HCT116 (cell line): ENCODE measurements around the gene SHISA8. TPM values are rescaled to one million over a fixed set of nuclear protein-coding genes. Genes with fewer than 3 reads are reported as not detected.

Source experiments
- ATAC-seq: fragments of 200-7000 bp; cut with Tn5 transposase; 2 replicates; pipeline ENCODE4 v1.9.1; 2020; ENCODE audit warnings: mild to moderate bottlenecking, moderate library complexity
- BruUV-seq: library from RNA; stranded (reverse); fragments of 400-500 nt; replicated peaks from 2 replicates; lab custom pipeline; 2021; lab: Mats Ljungman, UMichigan
- CTCF ChIA-PET: fragments of 300-600 bp; sonication (Branson Sonifier 250); formaldehyde crosslinking; loops from one replicate; lab custom pipeline; 2021; ENCODE audit warnings: antibody characterized with exemption; lab: Charles Lee
- POLR2A ChIA-PET: fragments of 300-600, 350-600 bp; sonication (Branson Sonifier 250); formaldehyde crosslinking; loops from one replicate; lab custom pipeline; 2021; ENCODE audit warnings: antibody characterized with exemption; lab: Charles Lee
- RAD21 ChIA-PET, 2 experiments: fragments of 300-600 bp; sonication (Branson Sonifier 250); formaldehyde crosslinking; loops; one replicate each; lab custom pipeline; 2023; ENCODE audit warnings: low total read pairs in 2 of 2; ENCODE audit not compliant: uncharacterized antibody in 2 of 2, unreplicated experiment in 2 of 2, low non-redundant PET in 1 of 2; lab: Charles Lee
- DNase-seq: peaks from one replicate; pipeline ENCODE4 v3.0.0-alpha.2; 2010; ENCODE audit warnings: low read depth, low spot score
- H2AFZ ChIP-seq: fragments of 200-600 bp; shearing (Covaris generic), sonication (generic); 2 replicates; pipeline ENCODE4 v1.6.1; 2017; ENCODE audit warnings: low read depth, mixed run types, mixed read lengths, antibody characterized with exemption, low read length; ENCODE audit not compliant: poor library complexity, severe bottlenecking
- H3K27ac ChIP-seq: 2 replicates; pipeline ENCODE4 v1.5.1; 2012; ENCODE audit warnings: low read depth, low read length
- H3K27me3 ChIP-seq: fragments of 200-600 bp; sonication (generic); 2 replicates; pipeline ENCODE4 v1.6.1; 2016; ENCODE audit warnings: mixed run types, low read length, mixed read lengths; ENCODE audit not compliant: insufficient read depth
- H3K36me3 ChIP-seq, 2 experiments: fragments of 200-500 bp in 1 of 2; fragments of 200-600 bp in 1 of 2; sonication (Bioruptor generic) in 1 of 2; sonication (generic) in 1 of 2; 2 replicates each; pipeline versions ENCODE4 v1.5.1 to v1.6.1; 2014 to 2016; ENCODE audit warnings: low read length in 2 of 2, inconsistent platforms in 1 of 2, mixed read lengths in 1 of 2, mixed run types in 1 of 2; ENCODE audit not compliant: insufficient read depth in 2 of 2, control insufficient read depth in 1 of 2
- H3K4me1 ChIP-seq, 2 experiments: fragments of 200-600 bp in 1 of 2; sonication (generic) in 1 of 2; 2 replicates each; pipeline versions ENCODE4 v1.5.1 to v1.6.1; 2012 to 2017; ENCODE audit warnings: low read length in 2 of 2, inconsistent platforms in 1 of 2, mild to moderate bottlenecking in 1 of 2, mixed read lengths in 1 of 2, mixed run types in 1 of 2, moderate library complexity in 1 of 2; ENCODE audit not compliant: insufficient read depth in 2 of 2, control insufficient read depth in 1 of 2
- H3K4me2 ChIP-seq: fragments of 200-600 bp; sonication (generic); 2 replicates; pipeline ENCODE4 v1.6.1; 2017; ENCODE audit warnings: mixed run types, low read length, mixed read lengths
- H3K4me3 ChIP-seq, 2 experiments: fragments of 200-600 bp in 1 of 2; sonication (generic) in 1 of 2; replicated peaks in 1 of 2; 2 replicates each; pipeline ENCODE4 v1.5.1; 2011 to 2016; ENCODE audit warnings: low read length in 2 of 2, control low read depth in 1 of 2, low read depth in 1 of 2, mild to moderate bottlenecking in 1 of 2, mixed read lengths in 1 of 2, mixed run types in 1 of 2
- H3K79me2 ChIP-seq: fragments of 200-600 bp; sonication (generic); 2 replicates; pipeline ENCODE4 v1.6.1; 2017; ENCODE audit warnings: mild to moderate bottlenecking, mixed run types, low read length, moderate library complexity, mixed read lengths; ENCODE audit not compliant: insufficient read depth
- H3K9ac ChIP-seq: fragments of 200-600 bp; sonication (generic); 2 replicates; pipeline ENCODE4 v1.6.1; 2016; ENCODE audit warnings: low read length, mixed read lengths
- H3K9me2 ChIP-seq: fragments of 200-600 bp; sonication (generic), shearing (Covaris generic); 2 replicates; pipeline ENCODE4 v1.6.1; 2017; ENCODE audit warnings: mixed run types, mild to moderate bottlenecking, moderate library complexity; ENCODE audit not compliant: insufficient read depth
- H3K9me3 ChIP-seq, 2 experiments: fragments of 200-500 bp in 1 of 2; fragments of 200-600 bp in 1 of 2; sonication (Bioruptor generic) in 1 of 2; sonication (generic) in 1 of 2; 2 replicates each; pipeline ENCODE4 v1.6.1; 2014 to 2017; ENCODE audit warnings: low read length in 2 of 2, mixed read lengths in 2 of 2, inconsistent platforms in 1 of 2, low read depth in 1 of 2, mild to moderate bottlenecking in 1 of 2, mixed run types in 1 of 2, moderate library complexity in 1 of 2; ENCODE audit not compliant: control insufficient read depth in 1 of 2, insufficient read depth in 1 of 2
- H4K20me1 ChIP-seq: fragments of 200-600 bp; sonication (generic), shearing (Covaris generic); 2 replicates; pipeline ENCODE4 v1.6.1; 2017; ENCODE audit warnings: mixed run types, mild to moderate bottlenecking, moderate library complexity; ENCODE audit not compliant: insufficient read depth
- CBX3 ChIP-seq: IDR thresholded peaks from 2 replicates; pipeline ENCODE4 v1.6.1; 2012; ENCODE audit warnings: low read depth
- CEBPB ChIP-seq: IDR thresholded peaks from 2 replicates; pipeline ENCODE4 v1.6.1; 2012; ENCODE audit warnings: low read depth
- EGR1 ChIP-seq: IDR thresholded peaks from 2 replicates; pipeline ENCODE4 v1.6.1; 2012; ENCODE audit warnings: low read depth
- ELF1 ChIP-seq: IDR thresholded peaks from 2 replicates; pipeline ENCODE4 v1.6.1; 2012; ENCODE audit warnings: low read depth, borderline replicate concordance
- EZH2 ChIP-seq: fragments of 200-600 bp; sonication (generic); IDR thresholded peaks from 2 replicates; pipeline ENCODE4 v1.6.1; 2017; ENCODE audit warnings: antibody characterized with exemption, mixed run types
- EZH2phosphoT487 ChIP-seq: fragments of 200-600 bp; IDR thresholded peaks from 2 replicates; pipeline ENCODE4 v1.6.1; 2018; ENCODE audit warnings: antibody characterized with exemption, borderline replicate concordance
- FOSL1 ChIP-seq: IDR thresholded peaks from 2 replicates; pipeline ENCODE4 v1.6.1; 2012; ENCODE audit warnings: low read depth
- MAX ChIP-seq: IDR thresholded peaks from 2 replicates; pipeline ENCODE4 v1.6.1; 2012
- POLR2A ChIP-seq: IDR thresholded peaks from 2 replicates; pipeline ENCODE4 v1.7.0; 2011; ENCODE audit warnings: borderline replicate concordance; ENCODE audit not compliant: insufficient read depth, insufficient read length; ENCODE audit errors: extremely low read depth
- POLR2AphosphoS5 ChIP-seq: IDR thresholded peaks from 2 replicates; pipeline ENCODE4 v1.6.1; 2011; ENCODE audit warnings: mild to moderate bottlenecking, low read depth, low read length, moderate library complexity
- RAD21 ChIP-seq: IDR thresholded peaks from 2 replicates; pipeline ENCODE4 v1.6.1; 2012; ENCODE audit warnings: low read depth, mild to moderate bottlenecking
- REST ChIP-seq: IDR thresholded peaks from 2 replicates; pipeline ENCODE4 v1.6.1; 2012; ENCODE audit warnings: low read depth
- SIN3A ChIP-seq: IDR thresholded peaks from 2 replicates; pipeline ENCODE4 v1.6.1; 2012; ENCODE audit warnings: low read depth
- SP1 ChIP-seq: IDR thresholded peaks from 2 replicates; pipeline ENCODE4 v1.6.1; 2012; ENCODE audit warnings: low read depth
- YY1 ChIP-seq: IDR thresholded peaks from 2 replicates; pipeline ENCODE4 v1.6.1; 2011; ENCODE audit warnings: low read length, low read depth, moderate library complexity, mild to moderate bottlenecking; ENCODE audit not compliant: insufficient replicate concordance; ENCODE audit errors: extremely low read depth
- ZBTB33 ChIP-seq: IDR thresholded peaks from 2 replicates; pipeline ENCODE4 v1.6.1; 2011; ENCODE audit warnings: mild to moderate bottlenecking, low read length, moderate library complexity; ENCODE audit not compliant: insufficient replicate concordance; ENCODE audit errors: extremely low read depth
- ZFX ChIP-seq: fragments of 450-650 bp; IDR thresholded peaks from 2 replicates; pipeline ENCODE4 v1.6.1; 2017
- ZNF274 ChIP-seq: fragments of 200-500 bp; sonication (Bioruptor generic); IDR thresholded peaks from 2 replicates; pipeline ENCODE4 v1.6.1; 2014; ENCODE audit warnings: mild to moderate bottlenecking, low read depth, low read length, inconsistent platforms
- intact Hi-C: fragments of 100-400 bp; cut with micrococcal nuclease; formaldehyde crosslinking; loops from 2 replicates; pipeline ENCODE4 v1.10.0; 2022
- total RNA-seq: library from RNA; stranded (reverse); gene quantifications from one replicate; pipeline ENCODE4 v1.2.1, GENCODE V29; 2021; ENCODE audit not compliant: unreplicated experiment
- TF ChIP-seq, protein P1 (sequence below), 3 experiments: fragments of 200-600 bp in 1 of 3; sonication (generic) in 1 of 3; IDR thresholded peaks in 2 of 3; conservative IDR thresholded peaks in 1 of 3; 2 replicates each; pipeline ENCODE4 v1.5.1; 2012 to 2017; ENCODE audit warnings: low read depth in 2 of 3, low read length in 2 of 3, antibody characterized with exemption in 1 of 3, borderline replicate concordance in 1 of 3, control low read depth in 1 of 3, mild to moderate bottlenecking in 1 of 3, mixed read lengths in 1 of 3, mixed run types in 1 of 3, moderate library complexity in 1 of 3; ENCODE audit not compliant: insufficient read depth in 1 of 3

SHISA8 gene
- total RNA-seq, 1 experiment from 2014 or later, result 13.9 TPM

DNA sequence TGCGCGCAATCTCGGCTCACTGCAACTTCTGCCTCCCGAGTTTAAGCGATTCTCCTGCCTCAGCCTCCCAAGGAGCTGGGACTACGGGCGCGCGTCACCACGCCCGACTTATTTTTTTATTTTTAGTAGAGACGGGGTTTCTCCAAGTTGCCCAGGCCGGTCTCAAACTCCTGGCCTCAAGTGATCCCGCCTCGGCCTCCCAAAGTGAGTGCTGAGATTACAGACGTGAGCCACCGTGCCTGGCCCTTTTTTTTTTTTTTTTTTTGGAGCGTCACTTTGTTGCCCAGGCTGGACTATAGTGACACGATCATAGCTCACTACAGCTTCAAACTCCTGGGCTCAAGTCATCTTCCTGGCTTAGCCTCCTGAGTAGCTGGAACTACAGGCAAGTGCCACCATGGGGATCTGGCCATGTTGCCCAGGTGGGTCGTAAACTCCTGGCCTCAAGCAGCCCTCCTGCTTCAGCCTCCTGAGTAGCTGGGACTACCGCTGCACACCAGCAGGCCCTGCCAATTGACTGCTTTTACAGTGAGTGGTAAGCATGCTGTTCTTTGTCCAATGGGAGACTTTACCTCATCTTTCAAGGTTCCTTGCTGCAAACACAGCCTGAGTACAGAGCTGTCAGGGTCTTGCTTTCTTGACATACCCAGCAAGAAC, 32.7 kb upstream of the SHISA8 start:
- H3K79me2 ChIP-seq, result peaks cover 40% of the 10 kb centered on the region
- intact Hi-C loops, result loop anchor here (5.0 kb wide), 1 partner anchor 165 kb away; no protein-coding TSS in a partner anchor
- H4K20me1 ChIP-seq, result no peaks in the 10 kb centered on the region
- DNase-seq (no peak), ATAC-seq (no peak)
- RAD21 ChIA-PET, result interaction anchor here in 1 of 2 experiments (0.7 kb wide), 2 partner anchors 251 to 496 kb away, joined by 3 read pairs; no protein-coding TSS in a partner anchor
- peak overlapping the region; percentile 74 to 85 for H3K4me3 ChIP-seq
- H3K9me2 ChIP-seq, result no peaks in the 10 kb centered on the region
- peaks cover 22 to 25% of the 10 kb centered on the region in 2 experiments; a peak in 3 of 4 replicates for H3K36me3 ChIP-seq
- H3K4me1 ChIP-seq, result peaks cover 14 to 41% of the 10 kb centered on the region in 2 experiments
- CTCF ChIA-PET, result interaction anchor here (0.7 to 1.9 kb wide), 5 partner anchors 9 to 496 kb away, joined by 3 to 11 read pairs (median 4); no protein-coding TSS in a partner anchor
- peak overlapping the region; percentile 94 for H3K4me2 ChIP-seq
- no peaks in the 10 kb centered on the region for H3K9me3 ChIP-seq
- no TSS peak for BruUV-seq
- TF ChIP-seq EZH2, result no peak
- TF ChIP-seq, protein P1, sequence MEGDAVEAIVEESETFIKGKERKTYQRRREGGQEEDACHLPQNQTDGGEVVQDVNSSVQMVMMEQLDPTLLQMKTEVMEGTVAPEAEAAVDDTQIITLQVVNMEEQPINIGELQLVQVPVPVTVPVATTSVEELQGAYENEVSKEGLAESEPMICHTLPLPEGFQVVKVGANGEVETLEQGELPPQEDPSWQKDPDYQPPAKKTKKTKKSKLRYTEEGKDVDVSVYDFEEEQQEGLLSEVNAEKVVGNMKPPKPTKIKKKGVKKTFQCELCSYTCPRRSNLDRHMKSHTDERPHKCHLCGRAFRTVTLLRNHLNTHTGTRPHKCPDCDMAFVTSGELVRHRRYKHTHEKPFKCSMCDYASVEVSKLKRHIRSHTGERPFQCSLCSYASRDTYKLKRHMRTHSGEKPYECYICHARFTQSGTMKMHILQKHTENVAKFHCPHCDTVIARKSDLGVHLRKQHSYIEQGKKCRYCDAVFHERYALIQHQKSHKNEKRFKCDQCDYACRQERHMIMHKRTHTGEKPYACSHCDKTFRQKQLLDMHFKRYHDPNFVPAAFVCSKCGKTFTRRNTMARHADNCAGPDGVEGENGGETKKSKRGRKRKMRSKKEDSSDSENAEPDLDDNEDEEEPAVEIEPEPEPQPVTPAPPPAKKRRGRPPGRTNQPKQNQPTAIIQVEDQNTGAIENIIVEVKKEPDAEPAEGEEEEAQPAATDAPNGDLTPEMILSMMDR (IDR thresholded peaks at IDR 0.05 in 2 of 3, conservative IDR thresholded peaks at IDR 0.05 in 1 of 3; ENCODE audit: borderline replicate concordance in 1 of 3, insufficient read depth in 1 of 3, low read depth in 2 of 3, low read length in 2 of 3), result no peak
- no peak for TF ChIP-seq ZFX
- TF ChIP-seq ELF1, result no peak
- TF ChIP-seq YY1, result no peak
- TF ChIP-seq FOSL1, result no peak
- TF ChIP-seq ZNF274, result no peak
- TF ChIP-seq RAD21, result no peak
- TF ChIP-seq EZH2phosphoT487, result no peak
- TF ChIP-seq CEBPB, result no peak
- no peak for TF ChIP-seq SIN3A
- no peak for TF ChIP-seq CBX3
- TF ChIP-seq SP1, result no peak
- TF ChIP-seq EGR1, result no peak
- TF ChIP-seq POLR2AphosphoS5, result no peak
- TF ChIP-seq POLR2A, result no peak
- no peak for TF ChIP-seq REST
- no peak for TF ChIP-seq ZBTB33
- TF ChIP-seq MAX, result no peak
- H3K27ac ChIP-seq, result peak overlapping the region; percentile 86
- peak overlapping the region; percentile 94 for H3K9ac ChIP-seq
- H2AFZ ChIP-seq, result peak overlapping the region; percentile 82
- POLR2A ChIA-PET, result interaction anchor here (0.7 to 1.0 kb wide), 2 partner anchors 8 to 667 kb away, joined by 3 to 4 read pairs; partner anchors contain the start of gene POLDIP3
- H3K27me3 ChIP-seq, result no peaks in the 10 kb centered on the region
